Ureter (tissue), 1 donor: ENCODE measurements around the gene LAMC1. TPM values are rescaled to one million over a fixed set of nuclear protein-coding genes. Genes with fewer than 3 reads are reported as not detected.
"Not testable (repeated sequence)": the region's sequence is repeated elsewhere in the genome, so short reads cannot be mapped to it uniquely, and the experiment has no call there.

ENCODE experiments used
- DNase-seq: peaks from one replicate; pipeline ENCODE4 v3.0.0-alpha.2; 2020; ENCODE audit warnings: low spot score
- total RNA-seq: library from RNA; stranded (reverse); gene quantifications from one replicate; pipeline ENCODE4 v1.2.4, GENCODE V29; 2023
- donor health status: DM: yes; HTN: yes; CAD: no.

LAMC1 gene
- total RNA-seq, 1 donor from 2014 or later, result 111 TPM

- no peak for DNase-seq
These were observed 20.9 kb downstream of the LAMC1 start for GRCh38 chr1:183043872-183044854.

DNA sequence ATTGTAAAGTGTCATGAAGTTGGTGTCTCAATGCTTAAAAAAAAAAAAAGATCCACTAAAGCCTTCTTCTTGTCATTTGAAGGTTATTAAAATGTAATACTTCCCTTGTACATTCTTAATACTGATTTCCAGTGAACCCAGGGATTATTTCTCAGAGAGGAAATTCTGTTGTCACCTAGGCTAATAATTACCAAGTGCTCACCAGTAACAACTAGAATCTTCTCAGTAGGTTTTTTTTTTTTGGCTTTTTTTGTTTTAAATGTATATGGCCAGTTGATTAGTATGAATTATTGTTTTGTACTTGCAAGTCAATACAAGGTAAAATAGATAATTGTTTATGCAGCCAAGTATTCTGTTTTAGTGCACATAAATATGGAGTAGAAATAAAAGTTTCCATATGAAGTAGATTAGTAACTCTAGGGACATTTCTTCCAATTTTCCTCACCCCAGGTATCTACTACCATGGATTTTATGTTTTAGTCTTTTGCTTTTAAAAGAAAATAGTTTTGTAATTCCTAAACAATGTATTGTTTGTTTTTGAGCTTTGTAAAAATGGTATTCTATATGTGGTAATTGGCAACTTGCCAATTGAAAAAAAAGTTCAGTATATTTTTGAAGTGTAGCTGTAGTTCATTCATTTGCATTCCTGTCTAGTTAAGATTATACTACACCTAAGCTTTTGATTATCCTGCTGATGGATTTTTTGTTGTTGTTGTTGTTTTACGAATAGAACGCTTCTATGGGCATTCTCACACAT, 21.9 kb downstream of the LAMC1 start:
- no peak for DNase-seq

DNA sequence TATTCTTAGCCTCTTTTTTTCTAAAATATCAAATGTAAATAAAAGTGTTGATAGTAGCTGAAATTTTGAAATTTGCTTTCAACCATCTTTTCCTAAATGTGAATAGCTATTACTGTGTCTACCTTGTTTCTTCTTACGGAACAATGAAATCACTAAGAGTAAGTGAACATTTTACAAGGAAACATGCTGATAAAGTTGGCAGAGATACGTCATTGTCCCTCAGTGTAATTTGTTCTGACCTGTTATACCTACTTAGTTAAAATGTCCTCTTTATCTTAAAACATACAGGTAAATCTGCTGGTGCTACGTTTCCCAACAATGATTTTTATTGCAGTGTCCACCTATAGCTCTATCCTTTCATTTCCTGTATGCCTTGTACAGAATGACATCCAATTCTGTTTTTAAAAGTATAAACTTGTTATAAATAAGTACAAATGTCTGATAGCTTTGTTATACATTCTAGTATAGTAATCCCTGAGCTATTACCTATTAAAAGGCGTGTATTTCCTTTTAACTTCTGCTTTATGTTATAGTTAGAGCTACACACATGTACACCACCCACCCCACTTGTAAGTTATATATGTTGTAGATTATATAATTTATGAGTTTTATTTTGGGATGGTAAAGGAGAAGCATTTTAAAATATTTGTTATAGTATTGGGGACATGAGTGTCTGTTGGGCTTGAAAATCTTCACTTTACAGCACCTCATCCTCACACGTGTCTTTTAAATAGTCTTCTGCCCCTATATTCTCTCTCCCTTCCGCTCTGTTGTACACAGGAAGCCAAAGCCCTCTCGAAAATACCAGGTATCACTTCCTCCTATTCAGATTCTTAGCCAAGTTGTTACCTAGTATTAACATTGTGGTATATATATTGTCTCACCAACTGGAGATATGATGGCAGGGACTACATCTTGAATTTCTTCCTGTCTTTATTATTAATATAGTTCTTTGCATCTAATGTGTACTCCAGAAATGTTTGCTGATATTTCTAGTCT, 25.2 kb downstream of the LAMC1 start:
- no peak for DNase-seq

DNA sequence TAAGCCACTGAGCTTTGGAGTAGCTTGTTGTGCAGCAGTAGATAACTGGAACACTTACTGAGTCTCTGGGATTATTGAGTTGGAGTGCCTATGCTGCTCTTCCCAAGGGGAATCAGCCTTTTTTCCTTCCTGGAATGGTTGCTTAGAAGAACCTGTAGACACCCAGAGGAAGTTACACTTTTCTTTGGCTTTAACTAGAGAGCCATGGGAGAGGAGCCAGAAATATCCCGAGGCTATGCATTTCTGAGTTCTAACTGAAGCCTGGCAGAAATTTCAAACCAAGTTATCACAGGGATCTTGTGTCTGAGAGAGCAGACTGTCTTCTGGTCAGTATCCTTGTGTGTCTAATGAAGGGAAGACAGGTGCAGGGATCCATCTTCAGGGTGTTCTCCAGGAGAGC, 28.3 kb downstream of the LAMC1 start:
- no peak for DNase-seq

GRCh38 chr1:183052861-183053260, 29.6 kb downstream of the LAMC1 start:
- DNase-seq, result no peak

GRCh38 chr1:183058851-183059502, 35.8 kb downstream of the LAMC1 start:
- DNase-seq, result no peak

- no peak for DNase-seq
These were observed 38.0 kb downstream of the LAMC1 start for GRCh38 chr1:183061194-183061593.

DNA sequence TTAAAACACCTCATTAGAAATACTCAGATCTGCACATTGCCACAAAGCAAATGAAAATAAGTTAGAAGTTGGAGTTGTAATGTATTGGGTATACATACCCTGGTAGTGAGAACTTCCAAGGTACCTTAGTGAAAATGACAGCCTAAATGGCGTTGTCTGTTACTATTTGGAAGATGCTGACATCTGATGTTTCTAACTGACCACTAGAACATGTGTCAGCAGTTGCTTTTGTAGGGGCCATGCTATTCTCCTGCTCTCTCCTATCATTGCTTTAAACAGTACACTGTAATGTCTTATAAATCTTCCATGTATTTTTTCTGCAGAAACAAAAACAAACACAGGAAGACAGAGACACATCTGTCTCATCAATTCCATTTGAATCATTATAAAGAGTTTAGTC, 40.1 kb downstream of the LAMC1 start:
- DNase-seq, result no peak

DNA sequence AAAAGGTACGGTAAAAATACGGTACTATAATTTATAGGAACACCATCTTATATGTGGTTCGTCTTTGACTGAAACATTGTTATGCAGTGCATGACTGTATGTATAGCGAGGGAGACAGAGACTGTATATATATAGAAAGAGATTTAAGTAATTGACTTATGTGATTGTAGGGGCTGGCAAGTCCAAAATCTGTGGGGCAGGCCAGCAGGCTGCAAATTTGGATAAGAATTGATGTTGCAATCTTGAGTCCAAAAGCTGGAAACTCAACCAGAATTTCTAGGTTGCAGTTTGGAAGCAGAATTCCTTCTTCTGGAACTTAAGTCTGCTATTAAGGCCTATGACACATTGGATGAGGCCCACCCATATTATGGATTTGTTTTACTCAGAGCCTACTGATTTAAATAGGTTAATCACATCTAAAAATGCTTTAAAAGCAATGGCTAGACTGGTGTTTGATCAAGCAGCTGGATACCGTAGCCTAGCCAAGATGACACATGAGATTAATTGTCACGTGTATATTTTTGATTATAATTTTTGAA, 42.0 kb downstream of the LAMC1 start:
- no peak for DNase-seq

DNA sequence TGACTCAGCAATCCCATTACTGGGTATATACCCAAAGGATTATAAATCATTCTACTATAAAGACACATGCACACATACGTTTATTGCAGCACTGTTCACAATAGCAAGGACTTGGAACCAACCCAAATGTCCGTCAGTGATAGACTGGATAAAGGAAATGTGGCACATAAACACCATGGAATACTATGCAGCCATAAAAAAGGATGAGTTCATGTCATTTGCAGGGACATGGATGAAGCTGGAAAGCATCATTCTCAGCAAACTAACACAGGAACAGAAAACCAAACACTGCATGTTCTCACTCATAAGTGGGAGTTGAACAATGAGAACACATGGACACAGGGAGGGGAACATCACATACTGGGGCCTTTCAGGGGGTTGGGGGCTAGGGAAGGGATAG, 43.2 kb downstream of the LAMC1 start:
- DNase-seq, result not testable (repeated sequence)

- no peak for DNase-seq
These were observed 46.5 kb downstream of the LAMC1 start for GRCh38 chr1:183069562-183070216.

DNA sequence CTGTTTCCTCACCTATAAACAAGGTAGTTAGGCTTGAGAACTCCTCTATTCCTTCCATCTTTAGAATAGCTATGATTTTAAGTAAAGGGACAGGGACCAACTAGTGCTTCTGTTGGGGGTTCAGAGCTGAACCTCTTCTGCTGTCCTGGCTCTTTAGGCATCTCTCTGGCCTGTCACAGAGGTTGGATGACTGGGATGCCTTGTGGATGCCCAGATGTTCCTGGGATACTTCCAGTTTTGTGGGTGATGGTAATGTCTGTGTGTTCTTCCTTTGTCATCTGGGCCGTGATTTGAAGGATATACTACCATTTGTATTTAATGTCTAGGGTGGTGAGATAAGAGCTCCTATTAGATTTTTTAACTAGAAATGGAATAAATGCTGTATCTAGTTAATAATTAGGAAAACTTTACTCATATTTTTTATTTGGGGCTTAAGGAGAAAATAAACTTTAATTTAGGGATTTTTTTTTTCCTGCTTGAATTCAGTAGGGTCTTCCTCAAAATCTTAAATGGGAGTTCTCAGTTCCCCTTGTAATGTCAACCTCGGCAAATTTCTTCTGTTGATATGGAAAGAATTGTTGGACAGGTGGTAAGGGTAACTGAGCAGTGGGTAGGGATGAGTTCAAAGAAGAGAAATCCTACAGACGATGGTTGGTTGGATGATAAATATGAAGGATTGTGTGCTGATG, 47.2 kb downstream of the LAMC1 start:
- DNase-seq, result no peak

DNA sequence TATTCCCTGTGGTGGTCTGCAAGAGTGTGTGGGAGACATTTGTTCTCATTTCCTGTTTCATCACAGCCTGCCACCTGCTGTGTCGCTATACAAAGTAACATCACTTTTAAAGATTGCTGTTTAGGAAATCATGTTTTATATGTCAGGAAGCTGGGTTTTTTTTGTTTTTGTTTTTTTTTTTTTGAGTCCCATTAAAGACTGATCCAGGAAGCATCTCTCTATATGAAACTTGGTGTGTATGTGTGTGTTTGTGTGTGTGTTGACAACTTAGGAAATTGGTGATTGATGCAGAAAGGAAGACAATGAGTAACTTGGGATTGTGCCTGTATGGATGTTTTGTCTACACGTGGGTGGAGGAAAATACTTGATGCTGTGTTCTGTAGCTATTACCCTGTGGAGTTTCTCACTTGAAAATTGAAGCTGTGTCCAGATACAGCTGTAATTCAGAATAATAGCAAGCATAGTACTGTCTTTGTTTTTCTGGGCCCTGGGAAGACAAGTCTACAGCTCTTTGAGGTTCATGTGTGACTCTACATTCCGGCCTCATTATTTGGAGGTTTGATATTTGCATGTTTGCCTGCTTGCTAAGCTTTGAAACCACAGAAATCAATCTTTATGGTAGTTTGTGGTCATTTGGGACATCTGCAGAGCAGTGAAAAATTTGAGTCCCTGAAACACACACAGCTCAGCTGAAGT, 47.9 kb downstream of the LAMC1 start:
- no peak for DNase-seq

GRCh38 chr1:183072595-183072994, 49.4 kb downstream of the LAMC1 start:
- not testable (repeated sequence) for DNase-seq

DNA sequence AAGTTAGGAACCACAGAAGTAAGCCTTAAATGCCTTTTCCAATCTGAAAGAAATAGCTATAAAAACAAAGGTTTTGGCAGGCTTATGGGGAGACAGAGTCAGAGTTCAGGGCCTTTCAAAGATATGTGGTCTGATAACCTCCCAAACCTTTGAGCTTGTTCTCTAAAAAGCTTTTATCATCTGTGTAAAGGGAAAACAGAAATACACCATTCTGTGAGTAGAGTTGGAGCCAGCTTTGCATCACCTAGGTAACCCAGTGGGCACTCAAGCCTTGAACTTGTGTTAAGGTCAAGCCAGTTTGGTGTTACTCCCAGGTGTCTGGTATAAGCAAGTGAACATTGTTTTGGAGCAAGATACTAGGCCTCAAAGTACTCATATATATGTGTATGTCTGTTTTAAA, 50.1 kb downstream of the LAMC1 start:
- no peak for DNase-seq

- DNase-seq, result no peak
These were observed 51.0 kb downstream of the LAMC1 start for GRCh38 chr1:183074215-183074614.

- DNase-seq, result no peak
These were observed 52.6 kb downstream of the LAMC1 start for GRCh38 chr1:183075861-183076260.

DNA sequence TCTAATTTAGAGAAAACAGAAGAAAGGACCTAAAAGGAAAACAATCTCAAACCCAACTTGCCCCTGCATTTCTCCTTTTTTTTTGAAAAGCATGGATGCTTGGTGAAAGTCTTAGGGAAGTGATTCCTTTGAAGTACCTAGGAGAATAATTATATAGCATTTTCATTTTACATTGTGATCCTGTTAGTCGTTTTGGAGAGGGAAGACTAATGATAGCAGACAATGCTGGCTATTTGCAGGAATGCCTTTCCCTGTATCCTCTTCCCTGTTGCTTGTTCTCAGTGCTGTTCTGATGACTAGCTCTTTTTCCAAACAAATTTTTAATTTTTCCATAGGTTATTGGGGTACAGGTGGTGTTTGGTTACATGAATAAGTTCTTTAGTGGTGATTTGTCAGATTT, 53.9 kb downstream of the LAMC1 start:
- DNase-seq, result no peak
